ENCODE results near the gene TOM1L2. TPM values are rescaled to one million over a fixed set of nuclear protein-coding genes. Genes with fewer than 3 reads are reported as not detected.

TOM1L2 gene
- total RNA-seq, 1 donor: 34.1 TPM

GRCh38 chr17:17897442-17897841, 74.8 kb downstream of the TOM1L2 start:
- DNase-seq (ENCODE audit: low read depth): no peak
- no peak overlapping the region for H3K4me3 ChIP-seq (ENCODE audit: low read depth, low read length)
- no peak for TF ChIP-seq CTCF (IDR thresholded peaks at IDR 0.05; ENCODE audit: insufficient read depth, low read depth, low read length)

- no peak overlapping the region for H3K4me3 ChIP-seq (ENCODE audit: low read depth, low read length)
- TF ChIP-seq CTCF (IDR thresholded peaks at IDR 0.05; ENCODE audit: insufficient read depth, low read depth, low read length): no peak
- DNase-seq (ENCODE audit: low read depth): no peak
Measured at GRCh38 chr17:17896746-17897145, 75.5 kb downstream of the TOM1L2 start.

- no peak for DNase-seq (ENCODE audit: low read depth)
- H3K4me3 ChIP-seq (ENCODE audit: low read depth, low read length): no peak overlapping the region
- no peak for TF ChIP-seq CTCF (IDR thresholded peaks at IDR 0.05; ENCODE audit: insufficient read depth, low read depth, low read length)
Measured at GRCh38 chr17:17893801-17894644, 78.2 kb downstream of the TOM1L2 start.

- H3K4me3 ChIP-seq (ENCODE audit: low read depth, low read length): no peak overlapping the region
- DNase-seq (ENCODE audit: low read depth): no peak
- no peak for TF ChIP-seq CTCF (IDR thresholded peaks at IDR 0.05; ENCODE audit: insufficient read depth, low read depth, low read length)
Measured at GRCh38 chr17:17892731-17893130, 79.5 kb downstream of the TOM1L2 start.

- TF ChIP-seq CTCF (IDR thresholded peaks at IDR 0.05; ENCODE audit: insufficient read depth, low read depth, low read length): no peak
- no peak for DNase-seq (ENCODE audit: low read depth)
- no peak overlapping the region for H3K4me3 ChIP-seq (ENCODE audit: low read depth, low read length)
Measured at GRCh38 chr17:17892009-17892408, 80.2 kb downstream of the TOM1L2 start.

- DNase-seq (ENCODE audit: low read depth): peak; percentile 81
- no peak overlapping the region for H3K4me3 ChIP-seq (ENCODE audit: low read depth, low read length)
- peak; percentile 97 for TF ChIP-seq CTCF (IDR thresholded peaks at IDR 0.05; ENCODE audit: insufficient read depth, low read depth, low read length)
Measured at GRCh38 chr17:17890773-17891759, 81.1 kb downstream of the TOM1L2 start.
